ENCODE results near the gene DMXL1.
"Not testable (repeated sequence)": the region's sequence is repeated elsewhere in the genome, so short reads cannot be mapped to it uniquely, and the experiment has no call there.

DMXL1 gene

DNA sequence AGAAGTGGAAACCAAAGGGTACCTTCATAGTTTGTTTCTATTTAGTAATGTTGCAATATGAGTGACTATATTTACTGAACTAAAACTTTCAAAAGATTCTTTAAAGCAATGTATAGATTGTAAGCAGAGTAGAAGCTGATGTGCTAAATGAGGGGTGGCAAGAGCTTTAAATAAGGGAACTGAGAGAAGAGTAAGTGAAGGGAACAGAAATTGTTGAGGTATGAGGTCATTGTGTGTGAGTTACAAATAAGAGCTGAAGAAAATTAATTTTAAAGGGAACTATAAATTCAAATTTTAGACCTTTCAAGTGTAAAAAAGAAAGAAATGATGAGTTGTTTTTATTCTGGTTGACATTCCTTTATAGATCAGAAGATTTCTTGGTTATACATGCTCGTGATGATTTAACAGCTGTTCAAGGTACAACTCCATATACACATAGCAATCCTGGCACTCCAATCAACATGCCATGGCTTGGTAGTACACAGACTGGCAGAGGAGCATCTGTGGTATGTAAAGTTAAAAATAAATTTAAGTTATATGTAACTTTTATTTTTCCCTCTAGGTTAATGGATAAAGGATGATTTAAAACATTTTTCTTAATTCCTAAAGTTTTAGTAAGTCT, 149.8 kb downstream of the DMXL1 start:
- no peak overlapping the region for H3K4me3 ChIP-seq (ENCODE audit: low read depth, low read length)
- TF ChIP-seq, protein P1, sequence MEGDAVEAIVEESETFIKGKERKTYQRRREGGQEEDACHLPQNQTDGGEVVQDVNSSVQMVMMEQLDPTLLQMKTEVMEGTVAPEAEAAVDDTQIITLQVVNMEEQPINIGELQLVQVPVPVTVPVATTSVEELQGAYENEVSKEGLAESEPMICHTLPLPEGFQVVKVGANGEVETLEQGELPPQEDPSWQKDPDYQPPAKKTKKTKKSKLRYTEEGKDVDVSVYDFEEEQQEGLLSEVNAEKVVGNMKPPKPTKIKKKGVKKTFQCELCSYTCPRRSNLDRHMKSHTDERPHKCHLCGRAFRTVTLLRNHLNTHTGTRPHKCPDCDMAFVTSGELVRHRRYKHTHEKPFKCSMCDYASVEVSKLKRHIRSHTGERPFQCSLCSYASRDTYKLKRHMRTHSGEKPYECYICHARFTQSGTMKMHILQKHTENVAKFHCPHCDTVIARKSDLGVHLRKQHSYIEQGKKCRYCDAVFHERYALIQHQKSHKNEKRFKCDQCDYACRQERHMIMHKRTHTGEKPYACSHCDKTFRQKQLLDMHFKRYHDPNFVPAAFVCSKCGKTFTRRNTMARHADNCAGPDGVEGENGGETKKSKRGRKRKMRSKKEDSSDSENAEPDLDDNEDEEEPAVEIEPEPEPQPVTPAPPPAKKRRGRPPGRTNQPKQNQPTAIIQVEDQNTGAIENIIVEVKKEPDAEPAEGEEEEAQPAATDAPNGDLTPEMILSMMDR (IDR thresholded peaks at IDR 0.05; ENCODE audit: borderline replicate concordance, insufficient read depth, low read depth, low read length), result no peak

DNA sequence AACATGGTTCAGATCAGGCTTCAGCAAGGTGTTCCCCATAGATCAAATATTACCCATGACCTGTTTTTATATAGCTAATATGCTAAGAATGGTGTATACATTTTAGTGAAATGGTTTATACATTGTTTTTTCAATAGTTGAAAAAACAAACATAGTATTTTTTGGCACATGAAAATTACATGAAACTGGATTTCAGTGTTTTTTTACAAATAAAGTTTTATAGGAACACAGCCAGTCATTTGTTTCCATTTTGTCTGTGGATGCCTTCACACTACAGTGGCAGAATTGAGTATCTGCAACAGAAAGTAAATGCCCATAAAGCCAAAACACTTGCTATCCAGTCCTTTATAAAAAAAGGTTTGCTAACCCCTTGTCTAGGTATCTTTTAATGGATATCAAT, 150.4 kb downstream of the DMXL1 start:
- H3K4me3 ChIP-seq (ENCODE audit: low read depth, low read length), result no peak overlapping the region
- TF ChIP-seq, protein P1 (IDR thresholded peaks at IDR 0.05; ENCODE audit: borderline replicate concordance, insufficient read depth, low read depth, low read length), result no peak

DNA sequence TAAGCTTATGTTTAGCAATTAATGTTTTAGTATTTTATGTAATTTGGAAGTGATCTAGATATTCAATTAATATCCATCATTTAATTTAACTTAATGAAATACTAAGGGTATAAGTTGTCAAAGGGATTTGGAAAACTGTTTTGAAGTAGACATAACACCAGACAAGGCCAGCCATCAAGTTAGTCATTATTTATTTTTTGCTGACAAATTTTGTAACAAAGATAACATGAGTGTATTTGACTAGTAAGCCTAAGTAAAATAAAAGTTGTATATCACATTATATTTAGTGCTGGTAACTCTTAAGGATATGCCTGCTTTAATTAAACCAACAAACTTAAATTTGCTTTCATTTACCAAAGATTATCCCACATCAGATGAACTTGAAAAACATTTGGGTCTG, 159.1 kb downstream of the DMXL1 start:
- no peak overlapping the region for H3K4me3 ChIP-seq (ENCODE audit: low read depth, low read length)
- TF ChIP-seq, protein P1 (IDR thresholded peaks at IDR 0.05; ENCODE audit: borderline replicate concordance, insufficient read depth, low read depth, low read length), result no peak

DNA sequence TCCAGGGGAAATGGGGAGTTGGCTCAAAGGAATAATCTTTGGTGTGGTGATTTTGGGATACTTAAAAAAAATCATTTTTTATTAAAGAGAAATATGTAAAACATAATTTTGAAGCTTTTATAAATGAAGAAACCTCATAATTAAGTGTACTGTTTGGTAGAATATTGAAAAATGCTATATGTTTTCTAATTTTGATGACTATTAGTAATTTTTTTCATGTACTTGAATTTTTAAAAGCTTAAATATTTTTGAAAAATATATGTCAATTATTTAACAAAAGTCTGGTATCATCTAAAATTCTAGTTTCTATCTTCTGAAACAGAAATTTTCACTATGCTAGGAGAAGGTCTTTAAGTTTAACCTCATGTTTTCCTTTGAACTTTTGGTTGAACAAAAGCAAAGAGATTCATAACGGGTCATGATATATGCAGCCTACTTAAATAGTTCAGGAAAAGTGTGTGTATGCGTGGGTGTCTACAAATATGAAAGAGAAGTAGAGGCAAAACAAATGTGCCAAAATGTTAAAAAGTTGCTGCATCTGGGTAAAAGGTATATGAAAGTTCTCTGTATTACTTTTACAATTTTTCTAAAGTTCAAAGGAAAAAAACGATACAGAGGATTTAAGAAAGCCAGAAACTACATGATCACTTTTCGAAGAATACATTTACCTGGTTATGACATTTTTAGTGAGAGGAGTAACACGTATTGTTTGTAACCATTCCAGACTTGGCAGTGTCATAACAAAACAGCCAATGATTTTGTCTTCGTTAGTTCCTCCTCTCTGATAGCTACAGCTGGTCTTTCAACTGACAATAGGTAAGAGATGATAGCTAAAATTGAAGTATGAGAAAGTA, 167.6 kb downstream of the DMXL1 start:
- no peak overlapping the region for H3K4me3 ChIP-seq (ENCODE audit: low read depth, low read length)
- TF ChIP-seq, protein P1 (IDR thresholded peaks at IDR 0.05; ENCODE audit: borderline replicate concordance, insufficient read depth, low read depth, low read length), result no peak

DNA sequence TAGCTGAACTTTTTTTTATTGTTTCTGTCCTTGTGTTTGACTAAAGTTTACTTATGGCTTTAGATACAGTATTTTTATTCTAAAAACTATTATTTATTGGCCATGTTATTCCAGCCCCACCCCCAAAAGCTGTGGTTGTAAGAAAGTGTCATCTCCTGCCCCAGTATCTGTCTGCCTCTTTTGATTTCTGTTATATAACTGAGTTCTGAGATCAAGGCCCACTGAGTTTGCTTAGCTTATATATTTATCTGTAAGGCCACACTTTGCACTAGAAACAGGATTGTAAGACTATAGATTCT, 168.2 kb downstream of the DMXL1 start:
- TF ChIP-seq, protein P1 (IDR thresholded peaks at IDR 0.05; ENCODE audit: borderline replicate concordance, insufficient read depth, low read depth, low read length), result no peak
- H3K4me3 ChIP-seq (ENCODE audit: low read depth, low read length), result no peak overlapping the region

DNA sequence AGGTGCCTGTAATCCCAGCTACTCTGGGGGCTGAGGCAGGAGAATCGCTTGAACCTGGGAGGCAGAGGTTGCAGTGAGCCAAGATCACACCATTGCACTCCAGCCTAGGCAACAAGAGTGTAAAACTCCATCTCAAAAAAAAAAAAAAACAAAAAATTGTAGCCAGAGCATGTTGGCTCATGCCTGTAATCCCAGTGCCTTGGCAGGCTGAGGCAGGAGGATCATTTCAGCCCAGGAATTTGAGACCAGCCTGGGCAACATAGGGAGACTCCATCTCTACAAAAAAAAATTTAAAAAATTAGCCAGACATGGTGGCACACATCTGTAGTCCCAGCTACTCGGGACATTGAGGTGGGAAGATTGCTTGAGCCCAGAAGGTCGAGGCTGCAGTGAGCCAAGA, 168.9 kb downstream of the DMXL1 start:
- not testable (repeated sequence) for H3K4me3 ChIP-seq (ENCODE audit: low read depth, low read length)

DNA sequence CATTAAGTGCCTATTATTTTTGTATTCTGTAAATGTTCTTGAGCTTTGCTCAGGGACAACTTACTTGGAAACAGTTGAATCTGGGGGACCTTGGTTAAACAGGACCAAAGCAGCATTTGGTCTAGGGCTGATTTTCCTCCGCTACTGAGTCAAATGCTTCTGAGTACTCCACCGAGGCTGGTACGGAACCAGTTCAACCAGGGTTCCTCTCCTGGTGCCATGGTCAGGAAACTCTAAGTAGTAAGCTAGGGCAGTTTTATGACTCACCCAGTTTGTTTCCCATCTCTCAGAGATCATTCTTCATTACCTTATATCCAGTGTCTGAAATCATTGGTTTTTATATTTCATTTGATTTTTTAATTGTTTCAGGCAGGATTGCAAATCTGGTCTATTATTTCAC, 173.0 kb downstream of the DMXL1 start:
- no peak overlapping the region for H3K4me3 ChIP-seq (ENCODE audit: low read depth, low read length)
- TF ChIP-seq, protein P1 (IDR thresholded peaks at IDR 0.05; ENCODE audit: borderline replicate concordance, insufficient read depth, low read depth, low read length), result no peak
